Right atrium auricular region (tissue), 2 donors: ENCODE measurements around the gene TIAM1. TPM values are rescaled to one million over a fixed set of nuclear protein-coding genes. Genes with fewer than 3 reads are reported as not detected.

Experiments used
- DNase-seq: peaks from one replicate; pipeline ENCODE4 v3.0.0-alpha.2; 2019; ENCODE audit warnings: low spot score
- H3K27ac ChIP-seq, 2 donors: fragments of 200-600 bp; sonication (generic); 1 replicate in 1 of 2; 2 replicates in 1 of 2; pipeline ENCODE4 v1.5.1; 2016 to 2019
- H3K27me3 ChIP-seq, 2 donors: fragments of 200-600 bp; sonication (generic); one replicate each; pipeline versions ENCODE4 v1.5.1 to v1.6.0; 2017 to 2019
- H3K36me3 ChIP-seq: fragments of 200-600 bp; sonication (generic); one replicate; pipeline ENCODE4 v1.5.1; 2016
- H3K4me1 ChIP-seq, 2 donors: fragments of 200-600 bp; sonication (generic); one replicate each; pipeline versions ENCODE4 v1.5.1 to v1.6.0; 2017 to 2019
- H3K4me3 ChIP-seq, 2 donors: fragments of 200-600 bp; sonication (generic); 1 replicate in 1 of 2; 2 replicates in 1 of 2; pipeline ENCODE4 v1.5.1; 2017 to 2019; ENCODE audit warnings: mild to moderate bottlenecking in 1 of 2, moderate library complexity in 1 of 2
- H3K9me3 ChIP-seq, 2 donors: fragments of 200-600 bp; sonication (generic); one replicate each; pipeline ENCODE4 v1.5.1; 2019
- CTCF ChIP-seq, 2 donors: fragments of 200-600 bp; sonication (generic); IDR thresholded peaks; one replicate each; pipeline ENCODE4 v1.5.1; 2019; ENCODE audit warnings: antibody characterized with exemption in 2 of 2
- total RNA-seq, 2 donors: library from RNA; depleted of rRNA; stranded (reverse); fragments of >200 nt; gene quantifications; one replicate each; pipeline ENCODE4 v1.1.0, GENCODE V29; 2016

Gene TIAM1
- total RNA-seq, 2 donors from 2014 or later, result 2.5 to 4.1 TPM

DNA sequence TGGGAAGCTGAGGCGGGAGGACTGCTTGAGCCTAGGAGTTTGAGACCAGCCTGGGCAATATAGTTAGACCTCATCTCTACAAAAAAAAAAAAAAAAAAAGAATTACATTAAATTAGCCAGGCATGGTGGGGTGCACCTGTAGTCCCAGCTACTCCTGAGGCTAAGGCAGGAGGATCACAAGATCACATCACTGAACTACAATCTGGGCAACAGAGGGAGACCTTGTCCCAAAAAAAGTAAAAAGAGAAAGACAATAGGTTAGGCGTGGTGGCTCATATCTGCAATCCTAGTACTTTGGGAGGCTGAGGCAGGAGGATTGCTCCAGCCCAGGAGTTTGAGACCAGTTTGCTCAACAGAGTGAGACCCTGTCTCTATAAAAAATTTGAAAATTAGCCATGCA is 130.3 kb downstream of the TIAM1 start:
- Histone ChIP-seq H3K4me1 (no peaks in the 10 kb centered on the region), H3K27ac (no peak overlapping the region), H3K9me3 (no peaks in the 10 kb centered on the region), H3K27me3 (no peaks in the 10 kb centered on the region), H3K36me3 (no peaks in the 10 kb centered on the region), H3K4me3 (no peak overlapping the region)
- TF ChIP-seq CTCF (IDR thresholded peaks at IDR 0.05), result no peak
- no peak for DNase-seq

GRCh38 chr21:31211836-31212235 is 132.2 kb downstream of the TIAM1 start:
- Histone ChIP-seq H3K36me3 (no peaks in the 10 kb centered on the region), H3K27ac (no peak overlapping the region), H3K27me3 (no peaks in the 10 kb centered on the region), H3K4me3 (no peak overlapping the region), H3K9me3 (no peaks in the 10 kb centered on the region), H3K4me1 (no peaks in the 10 kb centered on the region)
- no peak for DNase-seq
- TF ChIP-seq CTCF (IDR thresholded peaks at IDR 0.05), result no peak

GRCh38 chr21:31205412-31205811 is 138.6 kb downstream of the TIAM1 start:
- Histone ChIP-seq H3K36me3 (no peaks in the 10 kb centered on the region), H3K27ac (no peak overlapping the region), H3K27me3 (no peaks in the 10 kb centered on the region), H3K4me3 (no peak overlapping the region), H3K9me3 (no peaks in the 10 kb centered on the region), H3K4me1 (no peaks in the 10 kb centered on the region)
- TF ChIP-seq CTCF (IDR thresholded peaks at IDR 0.05), result no peak
- no peak for DNase-seq

GRCh38 chr21:31204801-31205200 is 139.3 kb downstream of the TIAM1 start:
- H3K4me1 ChIP-seq, result no peaks in the 10 kb centered on the region
- no peaks in the 10 kb centered on the region for H3K27me3 ChIP-seq
- H3K4me3 ChIP-seq, result no peak overlapping the region
- TF ChIP-seq CTCF (IDR thresholded peaks at IDR 0.05), result no peak
- H3K9me3 ChIP-seq, result no peaks in the 10 kb centered on the region
- DNase-seq, result no peak
- no peak overlapping the region for H3K27ac ChIP-seq
- H3K36me3 ChIP-seq, result no peaks in the 10 kb centered on the region

GRCh38 chr21:31203431-31204054 is 140.5 kb downstream of the TIAM1 start:
- no peaks in the 10 kb centered on the region for H3K36me3 ChIP-seq
- no peak overlapping the region for H3K4me3 ChIP-seq
- no peaks in the 10 kb centered on the region for H3K9me3 ChIP-seq
- H3K27ac ChIP-seq, result no peak overlapping the region
- DNase-seq, result no peak
- no peak for TF ChIP-seq CTCF (IDR thresholded peaks at IDR 0.05)
- H3K4me1 ChIP-seq, result no peaks in the 10 kb centered on the region
- no peaks in the 10 kb centered on the region for H3K27me3 ChIP-seq

DNA sequence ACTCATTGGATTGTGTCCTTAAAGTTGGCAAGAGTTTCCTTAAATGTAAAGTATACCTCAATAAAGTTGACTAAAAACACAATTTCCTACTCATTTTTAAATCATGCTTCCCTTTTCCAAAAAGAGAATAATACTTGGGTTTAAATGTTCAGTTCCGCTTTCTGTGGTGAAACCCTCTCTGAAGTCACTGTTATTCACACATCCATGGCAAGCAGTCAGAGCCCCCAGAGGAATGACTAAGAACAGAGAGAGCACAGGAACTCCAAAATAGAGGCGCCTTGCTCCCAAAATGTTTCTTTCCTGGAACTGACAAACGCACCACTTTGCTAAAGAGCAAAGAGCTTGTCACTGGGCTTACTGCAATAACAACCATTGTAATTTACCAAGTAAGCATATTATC is 142.5 kb downstream of the TIAM1 start:
- TF ChIP-seq CTCF (IDR thresholded peaks at IDR 0.05), result no peak
- Histone ChIP-seq H3K4me1 (no peaks in the 10 kb centered on the region), H3K4me3 (no peak overlapping the region), H3K36me3 (no peaks in the 10 kb centered on the region), H3K9me3 (no peaks in the 10 kb centered on the region), H3K27ac (peak overlapping the region; percentile 32 to 72), H3K27me3 (no peaks in the 10 kb centered on the region)
- peak; percentile 87 for DNase-seq
